CD4-positive, alpha-beta T cell (primary cell): ENCODE measurements around the gene NOC3L. TPM values are rescaled to one million over a fixed set of nuclear protein-coding genes. Genes with fewer than 3 reads are reported as not detected.

ENCODE experiments used
- ATAC-seq: fragments of 200-7000 bp; cut with Tn5 transposase; one replicate; pipeline ENCODE4 v1.10.0; 2022; ENCODE audit warnings: mild to moderate bottlenecking; ENCODE audit not compliant: poor library complexity
- CTCF ChIA-PET: fragments of 350-600 bp; sonication (Branson Sonifier 250); formaldehyde crosslinking; loops from one replicate; lab custom pipeline; 2021; ENCODE audit warnings: antibody characterized with exemption, inconsistent platforms; lab: Charles Lee
- POLR2A ChIA-PET: fragments of 350-600 bp; sonication (Branson Sonifier 250); formaldehyde crosslinking; loops from one replicate; lab custom pipeline; 2021; ENCODE audit warnings: antibody characterized with exemption, inconsistent platforms; lab: Charles Lee
- DNase-seq, 14 experiments: peaks; one replicate each; pipeline ENCODE4 v3.0.0-alpha.2; 2013 to 2020; ENCODE audit warnings: mixed read lengths in 2 of 14
- H3K27ac ChIP-seq, 2 donors: one replicate each; pipeline versions ENCODE4 v1.5.1 to v1.7.0; 2013; ENCODE audit warnings: low read length in 2 of 2, low read depth in 1 of 2, mild to moderate bottlenecking in 1 of 2
- H3K27me3 ChIP-seq, 2 experiments: 1 replicate in 1 of 2; 2 replicates in 1 of 2; pipeline versions ENCODE4 v1.6.1 to v1.7.0; 2013; ENCODE audit warnings: low read length in 2 of 2, control low read depth in 1 of 2, mild to moderate bottlenecking in 1 of 2, moderate library complexity in 1 of 2; ENCODE audit not compliant: insufficient read depth in 2 of 2, control insufficient read depth in 1 of 2
- H3K36me3 ChIP-seq: one replicate; pipeline ENCODE4 v1.6.1; 2013; ENCODE audit warnings: low read length, control low read depth; ENCODE audit not compliant: insufficient read depth
- H3K4me1 ChIP-seq: one replicate; pipeline ENCODE4 v1.6.1; 2013; ENCODE audit warnings: low read length, control low read depth; ENCODE audit not compliant: insufficient read depth
- H3K4me3 ChIP-seq: one replicate; pipeline ENCODE4 v1.5.1; 2013; ENCODE audit warnings: mild to moderate bottlenecking, low read length, moderate library complexity
- H3K9me3 ChIP-seq, 2 experiments: 1 replicate in 1 of 2; 2 replicates in 1 of 2; pipeline versions ENCODE4 v1.6.1 to v1.7.0; 2013; ENCODE audit warnings: low read length in 2 of 2, mild to moderate bottlenecking in 2 of 2, control low read depth in 1 of 2, moderate library complexity in 1 of 2; ENCODE audit not compliant: control insufficient read depth in 1 of 2, insufficient read depth in 1 of 2
- H3K27ac Mint-ChIP-seq: one replicate; pipeline ENCODE4 v1.8.0; 2020; ENCODE audit warnings: mixed read lengths
- H3K27me3 Mint-ChIP-seq: one replicate; pipeline ENCODE4 v1.8.0; 2021; ENCODE audit warnings: mixed read lengths
- H3K36me3 Mint-ChIP-seq: one replicate; pipeline ENCODE4 v1.8.0; 2021; ENCODE audit warnings: low read depth, mixed read lengths
- H3K4me1 Mint-ChIP-seq: one replicate; pipeline ENCODE4 v1.8.0; 2021; ENCODE audit warnings: low read depth, mixed read lengths
- H3K4me3 Mint-ChIP-seq: one replicate; pipeline ENCODE4 v1.8.0; 2020; ENCODE audit warnings: mild to moderate bottlenecking, mixed read lengths
- H3K9me3 Mint-ChIP-seq: one replicate; pipeline ENCODE4 v1.8.0; 2020; ENCODE audit warnings: mixed read lengths
- intact Hi-C, 2 experiments: fragments of 100-400 bp; cut with DNase I in 1 of 2; cut with micrococcal nuclease in 1 of 2; formaldehyde crosslinking; loops; one replicate each; pipeline versions ENCODE4 v1.15.1 to v1.9.0; 2023 to 2025; cut with DNase I, micrococcal nuclease
- total RNA-seq, 174 experiments: library from RNA in 2 of 174; stranded (reverse) in 2 of 174; gene quantifications; one replicate each; pipeline ENCODE4 v1.2.3 and lab custom pipeline; 2021 to 2026
- TF ChIP-seq, protein P1 (sequence below): fragments of 200-600 bp; IDR thresholded peaks from one replicate; pipeline ENCODE4 v1.8.0; 2022; ENCODE audit warnings: antibody characterized with exemption, mild to moderate bottlenecking

NOC3L gene
- total RNA-seq, 2 experiments from 2014 or later = 7.1 to 8.0 TPM

- no peak overlapping the region for H3K27ac Mint-ChIP-seq
- no peak for ATAC-seq
- no peak for DNase-seq
- H3K4me3 Mint-ChIP-seq = no peak overlapping the region
- no peaks in the 10 kb centered on the region for H3K36me3 Mint-ChIP-seq
- Histone ChIP-seq H3K27me3 (no peaks in the 10 kb centered on the region), H3K4me3 (no peak overlapping the region), H3K27ac (no peak overlapping the region), H3K36me3 (peaks cover 2% of the 10 kb centered on the region), H3K9me3 (no peaks in the 10 kb centered on the region), H3K4me1 (no peaks in the 10 kb centered on the region)
- H3K4me1 Mint-ChIP-seq = no peaks in the 10 kb centered on the region
- no peaks in the 10 kb centered on the region for H3K9me3 Mint-ChIP-seq
- intact Hi-C loops = loop anchor here in 1 of 2 experiments (10.0 kb wide), 1 partner anchor 491 kb away; no protein-coding TSS in a partner anchor
- ChIA-PET POLR2A (no interaction called here), CTCF (no interaction called here)
- TF ChIP-seq, protein P1, sequence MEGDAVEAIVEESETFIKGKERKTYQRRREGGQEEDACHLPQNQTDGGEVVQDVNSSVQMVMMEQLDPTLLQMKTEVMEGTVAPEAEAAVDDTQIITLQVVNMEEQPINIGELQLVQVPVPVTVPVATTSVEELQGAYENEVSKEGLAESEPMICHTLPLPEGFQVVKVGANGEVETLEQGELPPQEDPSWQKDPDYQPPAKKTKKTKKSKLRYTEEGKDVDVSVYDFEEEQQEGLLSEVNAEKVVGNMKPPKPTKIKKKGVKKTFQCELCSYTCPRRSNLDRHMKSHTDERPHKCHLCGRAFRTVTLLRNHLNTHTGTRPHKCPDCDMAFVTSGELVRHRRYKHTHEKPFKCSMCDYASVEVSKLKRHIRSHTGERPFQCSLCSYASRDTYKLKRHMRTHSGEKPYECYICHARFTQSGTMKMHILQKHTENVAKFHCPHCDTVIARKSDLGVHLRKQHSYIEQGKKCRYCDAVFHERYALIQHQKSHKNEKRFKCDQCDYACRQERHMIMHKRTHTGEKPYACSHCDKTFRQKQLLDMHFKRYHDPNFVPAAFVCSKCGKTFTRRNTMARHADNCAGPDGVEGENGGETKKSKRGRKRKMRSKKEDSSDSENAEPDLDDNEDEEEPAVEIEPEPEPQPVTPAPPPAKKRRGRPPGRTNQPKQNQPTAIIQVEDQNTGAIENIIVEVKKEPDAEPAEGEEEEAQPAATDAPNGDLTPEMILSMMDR = no peak
- peaks cover 16% of the 10 kb centered on the region for H3K27me3 Mint-ChIP-seq
Measured at GRCh38 chr10:94315975-94316464, 46.7 kb downstream of the NOC3L start.

- no peak overlapping the region for H3K27ac ChIP-seq
- no peaks in the 10 kb centered on the region for H3K36me3 ChIP-seq
- H3K4me3 Mint-ChIP-seq = no peak overlapping the region
- no peaks in the 10 kb centered on the region for H3K9me3 Mint-ChIP-seq
- intact Hi-C loops = loop anchor here in 1 of 2 experiments (10.0 kb wide), 1 partner anchor 490 kb away; no protein-coding TSS in a partner anchor
- DNase-seq (no peak), ATAC-seq (no peak)
- H3K4me1 Mint-ChIP-seq = no peaks in the 10 kb centered on the region
- no peak overlapping the region for H3K4me3 ChIP-seq
- H3K27me3 Mint-ChIP-seq = peaks cover 25% of the 10 kb centered on the region
- no peak overlapping the region for H3K27ac Mint-ChIP-seq
- no peaks in the 10 kb centered on the region for H3K27me3 ChIP-seq
- no peaks in the 10 kb centered on the region for H3K9me3 ChIP-seq
- TF ChIP-seq, protein P1 = no peak
- H3K4me1 ChIP-seq = no peaks in the 10 kb centered on the region
- CTCF ChIA-PET = interaction anchor here (1.1 kb wide), 1 partner anchor 9 kb away, joined by 3 read pairs; no protein-coding TSS in a partner anchor
- POLR2A ChIA-PET = no interaction called here
- H3K36me3 Mint-ChIP-seq = no peaks in the 10 kb centered on the region
Measured at GRCh38 chr10:94315024-94315451, 47.7 kb downstream of the NOC3L start.

DNA sequence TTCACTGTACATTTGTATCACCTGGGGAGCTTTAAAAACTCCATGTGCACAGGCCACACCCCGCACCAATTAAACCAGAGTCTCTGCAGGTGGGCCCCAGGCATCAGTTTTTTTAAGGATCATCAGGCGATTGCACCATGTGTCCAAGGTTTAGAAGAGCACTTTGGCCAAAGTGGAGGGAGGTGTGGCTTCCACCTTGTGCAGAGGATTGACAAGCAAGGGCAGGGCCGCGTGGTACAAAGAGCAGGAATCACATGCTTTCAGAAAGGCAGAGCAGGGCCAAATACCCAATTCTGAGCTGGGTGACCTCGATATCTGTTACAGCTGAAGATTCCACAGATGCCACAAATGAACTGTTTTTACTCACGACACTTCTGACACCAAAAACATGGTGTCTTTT is 52.4 kb downstream of the NOC3L start:
- POLR2A ChIA-PET = interaction anchor here (0.6 kb wide), 1 partner anchor 1560 kb away, joined by 3 read pairs; no protein-coding TSS in a partner anchor
- no peak overlapping the region for H3K27ac Mint-ChIP-seq
- peaks cover 63% of the 10 kb centered on the region for H3K27me3 Mint-ChIP-seq

More for the DNA sequence above, 52.4 kb downstream of the NOC3L start:
- Histone ChIP-seq H3K9me3 (no peaks in the 10 kb centered on the region), H3K4me3 (no peak overlapping the region), H3K4me1 (no peaks in the 10 kb centered on the region), H3K36me3 (no peaks in the 10 kb centered on the region), H3K27ac (no peak overlapping the region), H3K27me3 (peaks cover 10 to 15% of the 10 kb centered on the region in 2 experiments)
- ATAC-seq (no peak), DNase-seq (no peak)
- Mint-ChIP-seq H3K9me3 (no peaks in the 10 kb centered on the region), H3K4me1 (no peaks in the 10 kb centered on the region), H3K4me3 (no peak overlapping the region), H3K36me3 (no peaks in the 10 kb centered on the region)
- intact Hi-C loops = loop anchor here in 1 of 2 experiments (10.0 kb wide), 1 partner anchor 486 kb away; no protein-coding TSS in a partner anchor
- TF ChIP-seq, protein P1 = no peak
- CTCF ChIA-PET = interaction anchor here (2.1 kb wide), 1 partner anchor 10 kb away, joined by 4 read pairs; no protein-coding TSS in a partner anchor
